Endodermal cell (in vitro differentiated cells): ENCODE results near the gene OTOP3. TPM values are rescaled to one million over a fixed set of nuclear protein-coding genes. Genes with fewer than 3 reads are reported as not detected.
"Not testable (repeated sequence)": the region's sequence is repeated elsewhere in the genome, so short reads cannot be mapped to it uniquely, and the experiment has no call there.

Experiments
- DNase-seq: peaks from one replicate; pipeline ENCODE4 v3.0.0-alpha.2; 2017
- H3K27ac ChIP-seq: 2 replicates; pipeline ENCODE4 v1.5.1; 2013; ENCODE audit warnings: mild to moderate bottlenecking, low read depth, low read length, moderate library complexity
- H3K27me3 ChIP-seq: 2 replicates; pipeline ENCODE4 v1.6.1; 2013; ENCODE audit warnings: mild to moderate bottlenecking, low read length, moderate library complexity; ENCODE audit not compliant: insufficient read depth, control insufficient read depth, poor library complexity, severe bottlenecking
- H3K36me3 ChIP-seq: 2 replicates; pipeline ENCODE4 v1.7.0; 2013; ENCODE audit warnings: mild to moderate bottlenecking, low read length, moderate library complexity; ENCODE audit not compliant: control insufficient read depth, insufficient read depth
- H3K4me1 ChIP-seq: one replicate; pipeline ENCODE4 v1.7.0; 2013; ENCODE audit warnings: low read length; ENCODE audit not compliant: control insufficient read depth, insufficient read depth
- H3K4me3 ChIP-seq: 2 replicates; pipeline ENCODE4 v1.5.1; 2013; ENCODE audit warnings: mild to moderate bottlenecking, low read length, moderate library complexity
- H3K9ac ChIP-seq: 2 replicates; pipeline ENCODE4 v1.6.1; 2013; ENCODE audit warnings: mild to moderate bottlenecking, low read length, moderate library complexity; ENCODE audit not compliant: poor library complexity, severe bottlenecking; ENCODE audit errors: extremely low read depth
- H3K9me3 ChIP-seq: 2 replicates; pipeline ENCODE4 v1.6.1; 2013; ENCODE audit warnings: mild to moderate bottlenecking, low read length, moderate library complexity; ENCODE audit not compliant: control insufficient read depth
- H3K27ac Mint-ChIP-seq: 2 replicates; pipeline ENCODE4 v1.8.0; 2020; ENCODE audit warnings: mixed read lengths
- H3K27me3 Mint-ChIP-seq: 2 replicates; pipeline ENCODE4 v1.8.0; 2021; ENCODE audit warnings: mild to moderate bottlenecking, mixed read lengths; ENCODE audit not compliant: insufficient read depth
- H3K36me3 Mint-ChIP-seq: 2 replicates; pipeline ENCODE4 v1.8.0; 2020; ENCODE audit warnings: low read depth, mixed read lengths
- H3K4me1 Mint-ChIP-seq: 2 replicates; pipeline ENCODE4 v1.8.0; 2020; ENCODE audit warnings: mixed read lengths
- H3K4me3 Mint-ChIP-seq: 2 replicates; pipeline ENCODE4 v1.8.0; 2020; ENCODE audit warnings: mild to moderate bottlenecking, moderate library complexity, mixed read lengths
- H3K9me3 Mint-ChIP-seq: 2 replicates; pipeline ENCODE4 v1.8.0; 2020; ENCODE audit warnings: mild to moderate bottlenecking, mixed read lengths
- WGBS, 2 experiments: methylation state at CpG; one replicate each; pipeline versions ENCODE4 v1.1.5 to v1.1.7; 2013; ENCODE audit warnings: missing lambda C conversion rate in 2 of 2, mixed read lengths in 1 of 2; ENCODE audit not compliant: insufficient coverage in 1 of 2, insufficient read length in 1 of 2; 5-methylcytosine and 5-hydroxymethylcytosine counted together
- total RNA-seq, 2 donors: library from RNA; stranded (reverse); fragmentation: NEBNext Ultra II Directional in 1 of 2; extraction: Animal tissue kit (Norgen Biotek cat#: 25700) in 1 of 2; gene quantifications; 2 replicates in 1 of 2; 3 replicates in 1 of 2; pipeline ENCODE4 v1.2.1, GENCODE V29; 2021
- TF ChIP-seq, protein P1 (sequence below): fragments of 200-600 bp; sonication (generic); conservative IDR thresholded peaks from 2 replicates; pipeline ENCODE4 v1.5.0; 2021; ENCODE audit warnings: antibody characterized with exemption, mild to moderate bottlenecking

The OTOP3 gene
- total RNA-seq, 2 donors from 2014 or later = not detected

DNA sequence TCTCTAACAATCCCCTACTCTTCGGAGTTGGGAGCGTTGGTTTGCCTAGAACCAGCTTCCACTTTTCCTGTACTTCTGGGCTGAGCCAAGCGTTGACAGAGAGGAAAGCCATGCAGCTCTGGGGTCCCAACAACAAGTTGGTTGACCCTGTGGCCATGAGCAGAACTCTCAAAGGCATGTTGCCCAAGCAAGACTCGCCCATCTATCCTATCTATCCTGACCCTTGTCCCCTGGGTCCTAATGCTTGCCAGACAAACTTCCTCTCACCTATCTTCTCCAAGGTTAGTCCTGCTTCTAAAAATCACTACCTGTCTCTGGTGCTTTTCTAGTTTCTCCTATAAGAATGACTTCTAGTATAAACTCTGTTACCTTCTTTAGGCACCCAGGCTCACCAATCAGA is 26.6 kb upstream of the OTOP3 start:
- WGBS, 2 experiments = 57 to 69% methylated on average over 4 of the region's 4 CpGs
- H3K36me3 Mint-ChIP-seq, H3K4me3 Mint-ChIP-seq, H3K27me3 ChIP-seq, H3K9me3 ChIP-seq, H3K4me3 ChIP-seq, H3K36me3 ChIP-seq, H3K9me3 Mint-ChIP-seq, H3K4me1 ChIP-seq, H3K9ac ChIP-seq, H3K27ac Mint-ChIP-seq, H3K27ac ChIP-seq: not testable (repeated sequence)
- peaks cover 14% of the 10 kb centered on the region for H3K4me1 Mint-ChIP-seq
- TF ChIP-seq, protein P1, sequence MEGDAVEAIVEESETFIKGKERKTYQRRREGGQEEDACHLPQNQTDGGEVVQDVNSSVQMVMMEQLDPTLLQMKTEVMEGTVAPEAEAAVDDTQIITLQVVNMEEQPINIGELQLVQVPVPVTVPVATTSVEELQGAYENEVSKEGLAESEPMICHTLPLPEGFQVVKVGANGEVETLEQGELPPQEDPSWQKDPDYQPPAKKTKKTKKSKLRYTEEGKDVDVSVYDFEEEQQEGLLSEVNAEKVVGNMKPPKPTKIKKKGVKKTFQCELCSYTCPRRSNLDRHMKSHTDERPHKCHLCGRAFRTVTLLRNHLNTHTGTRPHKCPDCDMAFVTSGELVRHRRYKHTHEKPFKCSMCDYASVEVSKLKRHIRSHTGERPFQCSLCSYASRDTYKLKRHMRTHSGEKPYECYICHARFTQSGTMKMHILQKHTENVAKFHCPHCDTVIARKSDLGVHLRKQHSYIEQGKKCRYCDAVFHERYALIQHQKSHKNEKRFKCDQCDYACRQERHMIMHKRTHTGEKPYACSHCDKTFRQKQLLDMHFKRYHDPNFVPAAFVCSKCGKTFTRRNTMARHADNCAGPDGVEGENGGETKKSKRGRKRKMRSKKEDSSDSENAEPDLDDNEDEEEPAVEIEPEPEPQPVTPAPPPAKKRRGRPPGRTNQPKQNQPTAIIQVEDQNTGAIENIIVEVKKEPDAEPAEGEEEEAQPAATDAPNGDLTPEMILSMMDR = peak; percentile 32
- peak; percentile 76 for DNase-seq
- peaks cover 16% of the 10 kb centered on the region for H3K27me3 Mint-ChIP-seq

DNA sequence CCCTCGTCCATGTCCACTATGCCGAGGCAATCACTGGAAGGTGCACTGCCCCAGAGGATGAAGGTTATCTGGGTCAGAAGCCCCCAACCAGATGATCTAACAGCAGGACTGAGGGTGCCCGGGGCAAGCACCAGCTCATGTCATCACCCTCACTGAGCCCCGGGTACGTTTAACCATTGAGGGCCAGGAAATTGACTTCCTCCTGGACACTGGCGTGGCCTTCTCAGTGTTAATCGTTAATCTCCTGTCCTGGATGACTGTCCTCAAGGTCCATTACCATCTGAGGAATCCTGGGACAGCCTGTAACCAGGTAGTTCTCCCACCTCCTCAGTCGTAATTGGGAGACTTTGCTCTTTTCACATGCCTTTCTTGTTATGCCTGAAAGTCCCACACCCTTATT is 24.3 kb upstream of the OTOP3 start:
- 87 to 95% methylated on average over 4 to 8 of the region's 8 CpGs for WGBS, 2 experiments
- not testable (repeated sequence) for H3K9ac ChIP-seq, H3K9me3 Mint-ChIP-seq, H3K36me3 Mint-ChIP-seq, H3K9me3 ChIP-seq, H3K4me1 ChIP-seq, H3K27me3 ChIP-seq, H3K27ac Mint-ChIP-seq, H3K36me3 ChIP-seq, H3K4me3 Mint-ChIP-seq, H3K4me3 ChIP-seq, H3K27ac ChIP-seq, DNase-seq
- H3K4me1 Mint-ChIP-seq = peaks cover 14% of the 10 kb centered on the region
- peaks cover 23% of the 10 kb centered on the region for H3K27me3 Mint-ChIP-seq

DNA sequence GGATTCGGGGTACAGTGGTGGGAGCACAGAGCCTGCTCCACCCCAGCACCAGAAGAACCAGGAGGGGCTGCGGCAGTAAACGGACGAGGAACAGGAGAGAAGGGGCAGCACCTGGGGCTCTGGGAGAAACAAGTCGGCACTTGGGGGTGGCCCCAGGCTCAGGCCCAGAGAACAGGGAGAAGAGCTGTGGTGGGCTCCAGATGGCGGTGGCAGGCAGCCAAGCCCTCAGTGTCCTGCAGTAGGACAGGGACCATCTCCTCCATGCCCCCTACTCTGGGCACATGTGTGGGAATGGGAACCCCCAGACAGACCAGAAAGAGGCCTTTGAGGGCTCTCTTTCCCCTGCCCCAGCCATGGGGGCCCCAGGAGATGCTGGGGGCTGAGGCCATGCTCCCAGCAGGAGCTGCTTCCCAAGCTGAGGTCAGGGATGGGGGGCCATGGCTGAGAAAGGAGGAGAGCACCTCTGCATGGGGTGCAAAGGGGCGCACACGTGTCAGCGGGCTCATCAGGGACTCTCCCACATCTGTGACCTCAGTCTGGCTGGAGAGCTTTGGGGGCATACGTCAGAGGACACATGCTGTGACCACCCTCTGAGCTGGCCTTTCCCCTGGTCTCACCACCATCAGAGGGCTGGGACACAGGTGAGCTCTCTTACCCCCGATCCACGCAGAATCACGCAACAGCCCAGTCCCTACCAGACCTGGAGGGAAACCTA is 19.4 kb upstream of the OTOP3 start:
- H3K27ac ChIP-seq = no peak overlapping the region
- peaks cover under 1% of the 10 kb centered on the region for H3K27me3 ChIP-seq
- Mint-ChIP-seq H3K27ac (no peak overlapping the region), H3K36me3 (no peaks in the 10 kb centered on the region), H3K9me3 (peaks cover 4% of the 10 kb centered on the region), H3K4me1 (peaks cover 2% of the 10 kb centered on the region), H3K27me3 (peaks cover 34% of the 10 kb centered on the region), H3K4me3 (no peak overlapping the region)
- no peak for DNase-seq
- WGBS, 2 experiments = 89 to 95% methylated on average over 6 to 13 of the region's 13 CpGs
- H3K36me3 ChIP-seq = no peaks in the 10 kb centered on the region
- H3K4me1 ChIP-seq = no peaks in the 10 kb centered on the region
- no peaks in the 10 kb centered on the region for H3K9me3 ChIP-seq
- no peak overlapping the region for H3K4me3 ChIP-seq
- TF ChIP-seq, protein P1 = no peak
- H3K9ac ChIP-seq = no peak overlapping the region

DNA sequence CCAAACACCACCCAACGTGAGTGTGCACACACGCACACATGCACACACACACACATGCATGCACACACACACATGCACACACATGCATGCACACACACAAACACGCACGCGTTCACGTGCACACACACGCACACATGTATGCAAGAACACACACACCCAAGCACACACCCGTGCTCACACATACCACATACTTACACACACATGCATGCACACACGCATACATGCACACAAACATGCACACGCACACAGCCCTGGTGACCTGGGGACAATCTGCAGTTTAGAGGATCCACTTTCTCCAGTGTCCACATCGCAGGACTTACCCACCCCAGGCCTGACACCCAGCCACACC is 18.9 kb upstream of the OTOP3 start:
- peaks cover 4% of the 10 kb centered on the region for H3K9me3 Mint-ChIP-seq
- 93 to 100% methylated on average over 3 to 11 of the region's 11 CpGs for WGBS, 2 experiments
- H3K4me1 Mint-ChIP-seq = peaks cover 2% of the 10 kb centered on the region
- no peak overlapping the region for H3K9ac ChIP-seq
- H3K27me3 ChIP-seq = peaks cover 6% of the 10 kb centered on the region
- peaks cover 38% of the 10 kb centered on the region for H3K27me3 Mint-ChIP-seq
- H3K36me3 ChIP-seq = no peaks in the 10 kb centered on the region
- no peaks in the 10 kb centered on the region for H3K4me1 ChIP-seq
- H3K27ac Mint-ChIP-seq = no peak overlapping the region
- no peaks in the 10 kb centered on the region for H3K9me3 ChIP-seq
- DNase-seq = peak; percentile 45
- no peaks in the 10 kb centered on the region for H3K36me3 Mint-ChIP-seq
- H3K27ac ChIP-seq = no peak overlapping the region
- TF ChIP-seq, protein P1 = no peak
- no peak overlapping the region for H3K4me3 ChIP-seq
- H3K4me3 Mint-ChIP-seq = no peak overlapping the region
